ENCODE data around the gene PDE11A. TPM values are rescaled to one million over a fixed set of nuclear protein-coding genes. Genes with fewer than 3 reads are reported as not detected.

Gene PDE11A
- total RNA-seq, 1 experiment from 2014 or later, result 0.13 TPM

DNA sequence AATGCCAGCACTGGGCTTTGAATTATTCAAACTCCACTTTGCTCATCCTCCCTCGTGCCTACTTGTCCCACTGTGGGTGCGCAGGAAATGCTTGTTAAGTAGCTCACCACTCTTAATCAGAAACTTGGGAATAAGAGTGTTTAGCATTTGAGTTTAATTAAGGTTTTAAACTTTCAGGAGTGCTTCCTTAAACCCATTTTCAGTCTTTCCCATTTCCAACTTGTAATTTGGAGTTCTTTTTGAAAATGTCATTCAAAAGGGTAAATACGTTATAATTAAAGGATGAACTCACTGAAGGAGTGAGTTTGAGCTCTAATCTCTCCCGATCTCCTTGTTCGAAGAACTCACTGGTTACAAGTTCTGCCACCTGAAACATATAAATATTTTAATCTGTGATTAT is 403.4 kb downstream of the PDE11A start:
- no peak overlapping the region for H3K56ac ChIP-seq (ENCODE audit: insufficient read length, low read depth, low read length)
- H4K8ac ChIP-seq (replicated peaks; ENCODE audit: insufficient read length, low read depth, low read length), result no peak overlapping the region
- no peak overlapping the region for H4K91ac ChIP-seq (ENCODE audit: insufficient read length, low read depth, low read length)
- H2BK12ac ChIP-seq (ENCODE audit: insufficient read length, low read depth, low read length), result no peak overlapping the region
- no peak overlapping the region for H3K4me2 ChIP-seq (ENCODE audit: insufficient read depth, insufficient read length, low read length)
- DNase-seq, result no peak
- H3T11ph ChIP-seq (ENCODE audit: low read length), result no peak overlapping the region
- peaks cover 6% of the 10 kb centered on the region; the same call in 1 of the 2 replicates for H3K27me3 ChIP-seq (ENCODE audit: insufficient read depth, low read length)
- H3K4me1 ChIP-seq (ENCODE audit: insufficient read depth, low read length), result no peaks in the 10 kb centered on the region
- H4K20me1 ChIP-seq (ENCODE audit: control insufficient read depth, insufficient read depth, insufficient read length), result no peaks in the 10 kb centered on the region
- no CpG with 5 or more reads among the region's 5 CpGs for WGBS (ENCODE audit: extremely low coverage, insufficient read length, low lambda C conversion rate)
- Mint-ChIP-seq H3K27me3 (ENCODE audit: low read depth) (peaks cover 83% of the 10 kb centered on the region), H3K36me3 (ENCODE audit: insufficient read depth in 1 of 3, low read depth in 3 of 3) (no peaks in the 10 kb centered on the region), H3K4me3 (no peak overlapping the region), H3K9me3 (no peaks in the 10 kb centered on the region; a peak in 2 of 5 replicates), H3K27ac (no peak overlapping the region), H3K4me1 (peaks cover 14 to 15% of the 10 kb centered on the region in 2 experiments)
- H2BK120ac ChIP-seq (ENCODE audit: low read depth, low read length, poor library complexity, severe bottlenecking), result no peak overlapping the region
- H3K79me1 ChIP-seq (ENCODE audit: insufficient read depth, low read depth, low read length, poor library complexity, severe bottlenecking), result no peaks in the 10 kb centered on the region
- H2AFZ ChIP-seq (ENCODE audit: low read length), result no peak overlapping the region
- no peak overlapping the region for H2BK20ac ChIP-seq (ENCODE audit: low read depth, low read length, poor library complexity, severe bottlenecking)
- no peak overlapping the region for H3K9ac ChIP-seq (ENCODE audit: extremely low read depth, insufficient read length, low read length)
- no peak overlapping the region for H2BK15ac ChIP-seq (ENCODE audit: low read depth, low read length)
- no peaks in the 10 kb centered on the region for H3K23me2 ChIP-seq (ENCODE audit: insufficient read length, low read depth, low read length, poor library complexity, severe bottlenecking)
- no peak overlapping the region for H3K27ac ChIP-seq (ENCODE audit: insufficient read length, low read depth, low read length)
- no peak overlapping the region for H4K5ac ChIP-seq (ENCODE audit: insufficient read length, low read depth, low read length)
- H3K18ac ChIP-seq (ENCODE audit: insufficient read length, low read depth, low read length), result no peak overlapping the region
- no peaks in the 10 kb centered on the region for H3K79me2 ChIP-seq (ENCODE audit: insufficient read depth, low read length)
- no peaks in the 10 kb centered on the region for H3K9me3 ChIP-seq (ENCODE audit: control insufficient read depth, low read depth, low read length)
- no peak overlapping the region for H3K23ac ChIP-seq (ENCODE audit: insufficient read length, low read depth, low read length)
- no peak overlapping the region for H2BK5ac ChIP-seq (ENCODE audit: insufficient read length, low read length)
- H2AK5ac ChIP-seq (ENCODE audit: insufficient read length, low read length), result no peak overlapping the region
- H3K4ac ChIP-seq (ENCODE audit: low read depth, low read length), result no peak overlapping the region
- H3K14ac ChIP-seq (ENCODE audit: insufficient read depth, low read length), result no peak overlapping the region
- TF ChIP-seq, protein P1, sequence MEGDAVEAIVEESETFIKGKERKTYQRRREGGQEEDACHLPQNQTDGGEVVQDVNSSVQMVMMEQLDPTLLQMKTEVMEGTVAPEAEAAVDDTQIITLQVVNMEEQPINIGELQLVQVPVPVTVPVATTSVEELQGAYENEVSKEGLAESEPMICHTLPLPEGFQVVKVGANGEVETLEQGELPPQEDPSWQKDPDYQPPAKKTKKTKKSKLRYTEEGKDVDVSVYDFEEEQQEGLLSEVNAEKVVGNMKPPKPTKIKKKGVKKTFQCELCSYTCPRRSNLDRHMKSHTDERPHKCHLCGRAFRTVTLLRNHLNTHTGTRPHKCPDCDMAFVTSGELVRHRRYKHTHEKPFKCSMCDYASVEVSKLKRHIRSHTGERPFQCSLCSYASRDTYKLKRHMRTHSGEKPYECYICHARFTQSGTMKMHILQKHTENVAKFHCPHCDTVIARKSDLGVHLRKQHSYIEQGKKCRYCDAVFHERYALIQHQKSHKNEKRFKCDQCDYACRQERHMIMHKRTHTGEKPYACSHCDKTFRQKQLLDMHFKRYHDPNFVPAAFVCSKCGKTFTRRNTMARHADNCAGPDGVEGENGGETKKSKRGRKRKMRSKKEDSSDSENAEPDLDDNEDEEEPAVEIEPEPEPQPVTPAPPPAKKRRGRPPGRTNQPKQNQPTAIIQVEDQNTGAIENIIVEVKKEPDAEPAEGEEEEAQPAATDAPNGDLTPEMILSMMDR (conservative IDR thresholded peaks at IDR 0.05), result no peak
